Measurements from ENCODE around the gene MAP3K6.

MAP3K6 gene

DNA sequence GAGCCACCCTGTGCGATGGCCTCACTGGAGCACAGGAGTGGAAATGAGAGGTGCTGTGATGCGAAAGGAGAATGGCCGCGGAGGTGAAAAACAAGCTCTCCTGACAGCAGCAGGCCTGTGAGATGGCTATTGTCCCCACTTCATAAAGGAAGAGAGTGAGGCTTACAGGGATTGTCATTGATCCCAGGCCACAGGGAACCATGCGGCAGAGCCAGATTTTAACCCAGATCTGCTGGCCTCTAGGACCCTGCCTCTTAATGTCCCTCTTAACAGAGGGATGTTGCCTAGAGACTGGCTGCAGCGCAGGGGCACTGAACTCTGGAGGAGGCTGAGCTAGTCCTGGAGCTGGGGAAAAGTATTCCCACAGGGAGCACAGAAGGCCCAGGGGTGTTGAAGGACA is 28.0 kb downstream of the MAP3K6 start:
- in situ Hi-C loops (cut with MboI; ENCODE audit: low sequenced_read_pairs, unreplicated experiment) = no loop called here
- TF ChIP-seq CTCF (IDR thresholded peaks at IDR 0.05; ENCODE audit: borderline replicate concordance, control extremely low read depth, extremely low read depth, insufficient read depth, missing control alignments) = no peak
- no peak for DNase-seq (ENCODE audit: low spot score)

GRCh38 chr1:27336756-27337155 is 30.0 kb downstream of the MAP3K6 start:
- no peak for DNase-seq (ENCODE audit: low spot score)
- TF ChIP-seq CTCF (IDR thresholded peaks at IDR 0.05; ENCODE audit: borderline replicate concordance, control extremely low read depth, extremely low read depth, insufficient read depth, missing control alignments) = no peak
- in situ Hi-C loops (cut with MboI; ENCODE audit: low sequenced_read_pairs, unreplicated experiment) = no loop called here

DNA sequence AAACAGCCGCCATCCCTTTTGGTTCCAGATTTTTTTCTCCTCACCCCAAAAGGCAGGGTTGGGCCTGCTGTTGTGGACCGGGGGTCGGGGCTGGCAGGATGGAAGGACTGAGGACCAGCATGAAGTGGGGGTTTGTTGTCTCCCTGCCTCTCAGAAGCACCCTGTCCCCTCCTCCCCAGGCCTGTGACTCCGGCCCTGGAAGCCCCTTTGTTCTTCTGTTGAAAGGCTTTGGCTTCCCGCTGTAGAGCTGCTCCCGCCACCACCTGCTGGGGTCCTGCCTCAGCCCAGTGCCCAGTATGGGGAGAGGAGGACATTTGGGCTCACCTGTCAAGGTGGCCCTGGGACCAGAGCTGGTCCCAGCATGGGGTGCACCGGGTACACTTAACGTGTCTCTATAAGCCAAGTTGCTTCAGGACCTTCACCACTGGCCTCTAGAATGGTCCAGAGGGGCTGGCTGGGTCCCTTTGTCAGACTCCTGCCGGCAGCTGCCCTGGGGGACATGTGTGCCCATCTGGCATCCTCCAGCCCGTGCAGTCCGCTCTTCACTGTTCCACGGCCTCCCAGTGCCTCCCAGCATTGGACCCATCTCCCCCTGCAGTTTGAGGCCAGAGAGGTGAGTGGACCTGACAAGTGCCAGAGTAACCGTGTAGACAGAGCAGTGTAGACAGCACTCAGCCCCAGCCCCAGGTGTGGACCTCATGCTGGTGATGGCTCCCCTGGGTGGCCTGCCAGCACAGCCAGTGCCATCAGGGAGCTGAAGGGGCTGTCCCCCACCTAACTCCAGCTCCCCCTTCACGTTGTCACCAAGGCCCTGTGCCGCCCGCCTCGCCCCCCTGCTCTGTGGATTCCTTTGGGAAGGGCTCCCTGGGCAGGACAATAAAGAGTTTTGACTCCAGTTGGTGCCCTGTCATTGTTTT is 31.0 kb downstream of the MAP3K6 start:
- no peak for TF ChIP-seq CTCF (IDR thresholded peaks at IDR 0.05; ENCODE audit: borderline replicate concordance, control extremely low read depth, extremely low read depth, insufficient read depth, missing control alignments)
- no peak for DNase-seq (ENCODE audit: low spot score)
- in situ Hi-C loops (cut with MboI; ENCODE audit: low sequenced_read_pairs, unreplicated experiment) = no loop called here

GRCh38 chr1:27333717-27334279 is 33.0 kb downstream of the MAP3K6 start:
- no peak for TF ChIP-seq CTCF (IDR thresholded peaks at IDR 0.05; ENCODE audit: borderline replicate concordance, control extremely low read depth, extremely low read depth, insufficient read depth, missing control alignments)
- DNase-seq (ENCODE audit: low spot score) = no peak
- in situ Hi-C loops (cut with MboI; ENCODE audit: low sequenced_read_pairs, unreplicated experiment) = no loop called here

GRCh38 chr1:27332536-27333281 is 34.1 kb downstream of the MAP3K6 start:
- peak; percentile 71 for TF ChIP-seq CTCF (IDR thresholded peaks at IDR 0.05; ENCODE audit: borderline replicate concordance, control extremely low read depth, extremely low read depth, insufficient read depth, missing control alignments)
- peak; percentile 82 for DNase-seq (ENCODE audit: low spot score)
- in situ Hi-C loops (cut with MboI; ENCODE audit: low sequenced_read_pairs, unreplicated experiment) = no loop called here

DNA sequence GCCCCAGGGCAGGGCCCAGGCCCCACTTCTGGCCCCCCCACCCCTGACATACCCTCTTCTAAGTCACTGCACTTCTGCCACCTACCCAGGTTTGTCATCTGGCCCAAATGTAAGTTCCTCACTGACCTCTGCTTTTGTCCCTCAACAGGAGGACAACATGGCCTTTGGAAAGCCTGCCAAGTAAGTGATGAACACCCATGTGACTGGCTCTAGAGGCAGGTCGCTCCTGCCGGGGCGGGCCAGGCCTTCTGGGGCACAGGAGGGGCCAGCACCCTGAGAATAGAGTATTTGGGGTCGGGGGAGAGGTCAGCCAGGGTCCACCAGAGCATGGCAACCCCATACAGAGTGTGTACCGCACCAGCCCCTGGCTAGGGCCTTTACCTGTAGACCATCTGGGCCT is 34.8 kb downstream of the MAP3K6 start:
- TF ChIP-seq CTCF (IDR thresholded peaks at IDR 0.05; ENCODE audit: borderline replicate concordance, control extremely low read depth, extremely low read depth, insufficient read depth, missing control alignments) = no peak
- in situ Hi-C loops (cut with MboI; ENCODE audit: low sequenced_read_pairs, unreplicated experiment) = no loop called here

More for the DNA sequence above, 34.8 kb downstream of the MAP3K6 start:
- no peak for DNase-seq (ENCODE audit: low spot score)

Measured in GM13976 (cell line).